HEK293T (cell line): ENCODE data around the gene ANGEL1.

ENCODE experiments used
- BHLHE40 ChIP-seq: fragments of 450-650 bp; IDR thresholded peaks from 2 replicates; pipeline ENCODE4 v1.6.1; 2016; ENCODE audit warnings: mild to moderate bottlenecking, moderate library complexity, borderline replicate concordance
- FOXA1 ChIP-seq: fragments of 450-650 bp; IDR thresholded peaks from 2 replicates; pipeline ENCODE4 v1.6.1; 2016; ENCODE audit warnings: mild to moderate bottlenecking
- L3MBTL2 ChIP-seq: fragments of 450-650 bp; conservative IDR thresholded peaks from 2 replicates; pipeline ENCODE4 v1.6.1; 2016; ENCODE audit warnings: mild to moderate bottlenecking
- TARDBP ChIP-seq: fragments of 450-650 bp; IDR thresholded peaks from 2 replicates; pipeline ENCODE4 v1.6.1; 2016

GRCh38 chr14:76772300-76773187, 40.1 kb downstream of the ANGEL1 start:
- TF ChIP-seq L3MBTL2 (no peak), BHLHE40 (no peak), FOXA1 (no peak), TARDBP (no peak)
